Kidney capillary endothelial cell (primary cell): ENCODE results near the gene SEC61G.

ENCODE experiments used
- DNase-seq: peaks from one replicate; pipeline ENCODE4 v3.0.0-alpha.2; 2018; ENCODE audit warnings: low spot score

SEC61G gene

GRCh38 chr7:54758702-54759592 lies at the start of gene SEC61G:
Gene SEC61G (minus strand): TSS chr7:54759211. CDS start chr7:54757588, 1,623 bp downstream.
- peak; percentile 95 for DNase-seq

GRCh38 chr7:54802841-54803240 lies 43.8 kb upstream of the SEC61G start:
- DNase-seq = peak; percentile 38

- DNase-seq = no peak
Measured at GRCh38 chr7:54802114-54802513, 43.1 kb upstream of the SEC61G start.

GRCh38 chr7:54799792-54800191 lies 40.8 kb upstream of the SEC61G start:
- DNase-seq = no peak

- no peak for DNase-seq
Measured at GRCh38 chr7:54798530-54798929, 39.5 kb upstream of the SEC61G start.

GRCh38 chr7:54796853-54797252 lies 37.8 kb upstream of the SEC61G start:
- no peak for DNase-seq

- DNase-seq = no peak
Measured at GRCh38 chr7:54796150-54796549, 37.1 kb upstream of the SEC61G start.

GRCh38 chr7:54792383-54792782 lies 33.4 kb upstream of the SEC61G start:
- no peak for DNase-seq

GRCh38 chr7:54788664-54789063 lies 29.7 kb upstream of the SEC61G start:
- DNase-seq = peak; percentile 78

- no peak for DNase-seq
Measured at GRCh38 chr7:54785261-54785660, 26.2 kb upstream of the SEC61G start.

GRCh38 chr7:54783952-54784351 lies 24.9 kb upstream of the SEC61G start:
- DNase-seq = no peak

GRCh38 chr7:54782829-54783228 lies 23.8 kb upstream of the SEC61G start:
- no peak for DNase-seq

GRCh38 chr7:54782314-54782713 lies 23.3 kb upstream of the SEC61G start:
- DNase-seq = no peak

GRCh38 chr7:54781134-54781920 lies 22.3 kb upstream of the SEC61G start:
- no peak for DNase-seq

- DNase-seq = no peak
Measured at GRCh38 chr7:54780490-54780889, 21.5 kb upstream of the SEC61G start.

- DNase-seq = no peak
Measured at GRCh38 chr7:54778696-54779540, 19.9 kb upstream of the SEC61G start.

- DNase-seq = no peak
Measured at GRCh38 chr7:54778166-54778565, 19.2 kb upstream of the SEC61G start.

GRCh38 chr7:54774785-54775740 lies 16.1 kb upstream of the SEC61G start:
- DNase-seq = no peak

- DNase-seq = peak; percentile 76
Measured at GRCh38 chr7:54773472-54774399, 14.7 kb upstream of the SEC61G start.

GRCh38 chr7:54769203-54769602 lies 10.2 kb upstream of the SEC61G start:
- no peak for DNase-seq
